ENCODE results near the gene ACSM3. TPM values are rescaled to one million over a fixed set of nuclear protein-coding genes. Genes with fewer than 3 reads are reported as not detected.

ACSM3 gene
- total and polyA plus RNA-seq, 10 of the 15 experiments (the other 5 are each of a cell fraction or from before 2014, with no cell fraction given) = 4.9 to 21.0 (median 7.0) TPM

DNA sequence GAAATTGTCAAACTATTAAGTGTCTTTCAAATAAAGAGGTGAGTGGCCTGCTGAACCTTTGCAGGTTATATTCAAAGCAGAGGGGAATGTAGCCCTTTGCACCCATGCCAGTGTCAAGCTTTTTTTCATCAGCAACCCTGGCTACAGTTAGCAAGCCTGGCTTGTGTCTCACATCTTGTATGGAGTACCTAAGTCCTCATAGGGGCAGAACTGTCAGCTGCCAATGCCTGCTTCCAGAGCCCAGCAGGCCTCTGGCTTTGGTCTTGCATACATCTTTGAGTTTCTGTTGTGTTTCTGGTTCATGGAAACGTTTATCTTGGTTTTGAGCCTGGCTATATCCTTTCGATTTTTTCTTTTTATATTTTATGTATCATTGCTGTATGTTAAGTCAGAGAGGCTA is 69.3 kb downstream of the ACSM3 start:
- WGBS (ENCODE audit: insufficient coverage, insufficient replicate concordance, low lambda C conversion rate, missing lambda C conversion rate) = 89% methylated on average over 2 of the region's 2 CpGs
- ChIA-PET RAD21 (ENCODE audit: unreplicated experiment) (no interaction called here), SMC1A (ENCODE audit: uncharacterized antibody, unreplicated experiment) (interaction anchor here (0.9 to 2.4 kb wide), 3 partner anchors 17 to 42 kb away, joined by 3 to 6 read pairs (median 4); no protein-coding TSS in a partner anchor), CTCF (interaction anchor here (1.0 to 1.2 kb wide), 2 partner anchors 11 to 21 kb away, joined by 3 to 4 read pairs; no protein-coding TSS in a partner anchor), POLR2A (no interaction called here)
- Histone ChIP-seq H3K27me3 (replicated peaks in 1 of 2; ENCODE audit: control insufficient read depth in 2 of 2, insufficient read depth in 2 of 2, low read length in 1 of 2) (no peaks in the 10 kb centered on the region), H3K4me2 (ENCODE audit: control insufficient read depth, insufficient read depth) (no peak overlapping the region), H3K36me3 (ENCODE audit: control insufficient read depth in 2 of 2, insufficient read depth in 2 of 2, low read length in 1 of 2) (peaks cover 0 to 2% of the 10 kb centered on the region in 2 experiments; a peak in 1 of 4 replicates), H3K4me1 (ENCODE audit: control insufficient read depth, insufficient read depth, low read length) (no peaks in the 10 kb centered on the region), H4K20me1 (ENCODE audit: control insufficient read depth, insufficient read depth) (no peaks in the 10 kb centered on the region), H2AFZ (ENCODE audit: control insufficient read depth, low read depth, low read length) (no peak overlapping the region), H3K4me3 (no peak overlapping the region), H3K79me2 (ENCODE audit: control insufficient read depth, insufficient read depth, low read length) (no peaks in the 10 kb centered on the region), H3K27ac (ENCODE audit: control insufficient read depth, insufficient read depth) (no peak overlapping the region), H3K9me3 (replicated peaks; ENCODE audit: control insufficient read depth, insufficient read depth, low read length) (no peaks in the 10 kb centered on the region; the same call in 2 of the 3 replicates), H3K9ac (ENCODE audit: control insufficient read depth, insufficient read depth, low read length) (no peak overlapping the region)
- FAIRE-seq (no peak), DNase-seq (ENCODE audit: low read depth, low spot score) (no peak), ATAC-seq (no peak)
- BruUV-seq (replicated peaks) = no TSS peak
- in situ Hi-C loops (cut with MboI) (no loop called here), intact Hi-C loops (cut with micrococcal nuclease; ENCODE audit: unreplicated experiment) (no loop called here)
- TF ChIP-seq DPF2 (IDR thresholded peaks at IDR 0.05) = no peak

DNA sequence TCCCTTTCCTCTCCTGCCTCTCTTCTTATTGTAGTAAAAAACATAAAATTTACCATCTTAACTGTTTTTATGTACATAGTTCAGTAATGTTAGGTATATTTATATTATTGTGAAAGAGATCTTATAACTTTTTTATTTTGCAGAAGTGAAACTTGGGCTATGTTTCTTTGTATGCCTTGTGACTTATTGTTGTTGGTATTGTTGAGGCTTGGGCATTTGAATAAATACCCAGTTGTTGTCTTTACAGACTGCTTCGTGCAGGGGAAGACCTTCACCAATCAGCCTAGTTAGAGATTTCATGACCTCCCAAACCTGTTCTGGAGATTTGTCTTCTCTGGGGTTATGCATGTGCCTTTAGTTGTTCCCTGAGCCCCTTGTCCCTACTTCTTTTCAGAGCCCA is 74.4 kb downstream of the ACSM3 start:
- FAIRE-seq (no peak), ATAC-seq (peak; percentile 78), DNase-seq (ENCODE audit: low read depth, low spot score) (no peak)
- POLR2A ChIA-PET = no interaction called here
- SMC1A ChIA-PET (ENCODE audit: uncharacterized antibody, unreplicated experiment) = no interaction called here
- no TSS peak for BruUV-seq (replicated peaks)
- intact Hi-C loops (cut with micrococcal nuclease; ENCODE audit: unreplicated experiment) = no loop called here
- whole genome bisulfite sequencing (ENCODE audit: insufficient coverage, insufficient replicate concordance, low lambda C conversion rate, missing lambda C conversion rate) = 5% methylated on average over 1 of the region's 1 CpG
- in situ Hi-C loops (cut with MboI) = no loop called here
- RAD21 ChIA-PET (ENCODE audit: unreplicated experiment) = no interaction called here
- H3K9ac ChIP-seq (ENCODE audit: control insufficient read depth, insufficient read depth, low read length) = no peak overlapping the region
- no peak overlapping the region for H3K27ac ChIP-seq (ENCODE audit: control insufficient read depth, insufficient read depth)
- peak overlapping the region; percentile 32; the same call in 1 of the 2 replicates for H2AFZ ChIP-seq (ENCODE audit: control insufficient read depth, low read depth, low read length)
- no peak overlapping the region for H3K4me3 ChIP-seq
- no peaks in the 10 kb centered on the region for H3K79me2 ChIP-seq (ENCODE audit: control insufficient read depth, insufficient read depth, low read length)
- CTCF ChIA-PET = interaction anchor here (1.7 kb wide), 1 partner anchor 32 kb away, joined by 3 read pairs; the partner anchor contains the start of genes ERI2 and REXO5
- no peak overlapping the region for H3K4me2 ChIP-seq (ENCODE audit: control insufficient read depth, insufficient read depth)
- H4K20me1 ChIP-seq (ENCODE audit: control insufficient read depth, insufficient read depth) = no peaks in the 10 kb centered on the region
- H3K27me3 ChIP-seq (replicated peaks in 1 of 2; ENCODE audit: control insufficient read depth in 2 of 2, insufficient read depth in 2 of 2, low read length in 1 of 2) = no peaks in the 10 kb centered on the region
- H3K36me3 ChIP-seq (ENCODE audit: control insufficient read depth in 2 of 2, insufficient read depth in 2 of 2, low read length in 1 of 2) = peaks cover 0 to 2% of the 10 kb centered on the region in 2 experiments; a peak in 2 of 4 replicates
- H3K4me1 ChIP-seq (ENCODE audit: control insufficient read depth, insufficient read depth, low read length) = peaks cover 11% of the 10 kb centered on the region
- TF ChIP-seq, protein P1, sequence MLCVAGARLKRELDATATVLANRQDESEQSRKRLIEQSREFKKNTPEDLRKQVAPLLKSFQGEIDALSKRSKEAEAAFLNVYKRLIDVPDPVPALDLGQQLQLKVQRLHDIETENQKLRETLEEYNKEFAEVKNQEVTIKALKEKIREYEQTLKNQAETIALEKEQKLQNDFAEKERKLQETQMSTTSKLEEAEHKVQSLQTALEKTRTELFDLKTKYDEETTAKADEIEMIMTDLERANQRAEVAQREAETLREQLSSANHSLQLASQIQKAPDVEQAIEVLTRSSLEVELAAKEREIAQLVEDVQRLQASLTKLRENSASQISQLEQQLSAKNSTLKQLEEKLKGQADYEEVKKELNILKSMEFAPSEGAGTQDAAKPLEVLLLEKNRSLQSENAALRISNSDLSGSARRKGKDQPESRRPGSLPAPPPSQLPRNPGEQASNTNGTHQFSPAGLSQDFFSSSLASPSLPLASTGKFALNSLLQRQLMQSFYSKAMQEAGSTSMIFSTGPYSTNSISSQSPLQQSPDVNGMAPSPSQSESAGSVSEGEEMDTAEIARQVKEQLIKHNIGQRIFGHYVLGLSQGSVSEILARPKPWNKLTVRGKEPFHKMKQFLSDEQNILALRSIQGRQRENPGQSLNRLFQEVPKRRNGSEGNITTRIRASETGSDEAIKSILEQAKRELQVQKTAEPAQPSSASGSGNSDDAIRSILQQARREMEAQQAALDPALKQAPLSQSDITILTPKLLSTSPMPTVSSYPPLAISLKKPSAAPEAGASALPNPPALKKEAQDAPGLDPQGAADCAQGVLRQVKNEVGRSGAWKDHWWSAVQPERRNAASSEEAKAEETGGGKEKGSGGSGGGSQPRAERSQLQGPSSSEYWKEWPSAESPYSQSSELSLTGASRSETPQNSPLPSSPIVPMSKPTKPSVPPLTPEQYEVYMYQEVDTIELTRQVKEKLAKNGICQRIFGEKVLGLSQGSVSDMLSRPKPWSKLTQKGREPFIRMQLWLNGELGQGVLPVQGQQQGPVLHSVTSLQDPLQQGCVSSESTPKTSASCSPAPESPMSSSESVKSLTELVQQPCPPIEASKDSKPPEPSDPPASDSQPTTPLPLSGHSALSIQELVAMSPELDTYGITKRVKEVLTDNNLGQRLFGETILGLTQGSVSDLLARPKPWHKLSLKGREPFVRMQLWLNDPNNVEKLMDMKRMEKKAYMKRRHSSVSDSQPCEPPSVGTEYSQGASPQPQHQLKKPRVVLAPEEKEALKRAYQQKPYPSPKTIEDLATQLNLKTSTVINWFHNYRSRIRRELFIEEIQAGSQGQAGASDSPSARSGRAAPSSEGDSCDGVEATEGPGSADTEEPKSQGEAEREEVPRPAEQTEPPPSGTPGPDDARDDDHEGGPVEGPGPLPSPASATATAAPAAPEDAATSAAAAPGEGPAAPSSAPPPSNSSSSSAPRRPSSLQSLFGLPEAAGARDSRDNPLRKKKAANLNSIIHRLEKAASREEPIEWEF (IDR thresholded peaks at IDR 0.05; ENCODE audit: insufficient replicate concordance, low read depth, low read length) = no peak
- TF ChIP-seq NR2F1 (conservative IDR thresholded peaks at IDR 0.05) (no peak), IRF4 (IDR thresholded peaks at IDR 0.05; ENCODE audit: low read depth, low read length) (peak; percentile 64; the same call in 1 of the 2 replicates), POU2F2 (IDR thresholded peaks at IDR 0.05; ENCODE audit: borderline replicate concordance, low read depth, low read length) (peak; percentile 64; the same call in 1 of the 3 replicates), SPI1 (IDR thresholded peaks at IDR 0.05; ENCODE audit: borderline replicate concordance, insufficient read depth, low read depth, low read length) (peak; percentile 90)
- TF ChIP-seq, protein P2, sequence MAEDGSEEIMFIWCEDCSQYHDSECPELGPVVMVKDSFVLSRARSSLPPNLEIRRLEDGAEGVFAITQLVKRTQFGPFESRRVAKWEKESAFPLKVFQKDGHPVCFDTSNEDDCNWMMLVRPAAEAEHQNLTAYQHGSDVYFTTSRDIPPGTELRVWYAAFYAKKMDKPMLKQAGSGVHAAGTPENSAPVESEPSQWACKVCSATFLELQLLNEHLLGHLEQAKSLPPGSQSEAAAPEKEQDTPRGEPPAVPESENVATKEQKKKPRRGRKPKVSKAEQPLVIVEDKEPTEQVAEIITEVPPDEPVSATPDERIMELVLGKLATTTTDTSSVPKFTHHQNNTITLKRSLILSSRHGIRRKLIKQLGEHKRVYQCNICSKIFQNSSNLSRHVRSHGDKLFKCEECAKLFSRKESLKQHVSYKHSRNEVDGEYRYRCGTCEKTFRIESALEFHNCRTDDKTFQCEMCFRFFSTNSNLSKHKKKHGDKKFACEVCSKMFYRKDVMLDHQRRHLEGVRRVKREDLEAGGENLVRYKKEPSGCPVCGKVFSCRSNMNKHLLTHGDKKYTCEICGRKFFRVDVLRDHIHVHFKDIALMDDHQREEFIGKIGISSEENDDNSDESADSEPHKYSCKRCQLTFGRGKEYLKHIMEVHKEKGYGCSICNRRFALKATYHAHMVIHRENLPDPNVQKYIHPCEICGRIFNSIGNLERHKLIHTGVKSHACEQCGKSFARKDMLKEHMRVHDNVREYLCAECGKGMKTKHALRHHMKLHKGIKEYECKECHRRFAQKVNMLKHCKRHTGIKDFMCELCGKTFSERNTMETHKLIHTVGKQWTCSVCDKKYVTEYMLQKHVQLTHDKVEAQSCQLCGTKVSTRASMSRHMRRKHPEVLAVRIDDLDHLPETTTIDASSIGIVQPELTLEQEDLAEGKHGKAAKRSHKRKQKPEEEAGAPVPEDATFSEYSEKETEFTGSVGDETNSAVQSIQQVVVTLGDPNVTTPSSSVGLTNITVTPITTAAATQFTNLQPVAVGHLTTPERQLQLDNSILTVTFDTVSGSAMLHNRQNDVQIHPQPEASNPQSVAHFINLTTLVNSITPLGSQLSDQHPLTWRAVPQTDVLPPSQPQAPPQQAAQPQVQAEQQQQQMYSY (CRISPR knock-in tag; IDR thresholded peaks at IDR 0.05) = no peak
- H3K9me3 ChIP-seq (replicated peaks; ENCODE audit: control insufficient read depth, insufficient read depth, low read length) = no peaks in the 10 kb centered on the region; the same call in 2 of the 3 replicates
